Activated CD4-positive, CD25-positive, alpha-beta regulatory T cell treated with anti-CD3 and anti-CD28 coated beads, Interleukin-2, amount 50 U/mL, for 72 hours (primary cell): ENCODE data around the gene USP30.
"Not testable (repeated sequence)": the region's sequence is repeated elsewhere in the genome, so short reads cannot be mapped to it uniquely, and the experiment has no call there.

Source experiments
- DNase-seq: peaks from one replicate; pipeline ENCODE4 v3.0.0; 2021

Gene USP30, protein sequence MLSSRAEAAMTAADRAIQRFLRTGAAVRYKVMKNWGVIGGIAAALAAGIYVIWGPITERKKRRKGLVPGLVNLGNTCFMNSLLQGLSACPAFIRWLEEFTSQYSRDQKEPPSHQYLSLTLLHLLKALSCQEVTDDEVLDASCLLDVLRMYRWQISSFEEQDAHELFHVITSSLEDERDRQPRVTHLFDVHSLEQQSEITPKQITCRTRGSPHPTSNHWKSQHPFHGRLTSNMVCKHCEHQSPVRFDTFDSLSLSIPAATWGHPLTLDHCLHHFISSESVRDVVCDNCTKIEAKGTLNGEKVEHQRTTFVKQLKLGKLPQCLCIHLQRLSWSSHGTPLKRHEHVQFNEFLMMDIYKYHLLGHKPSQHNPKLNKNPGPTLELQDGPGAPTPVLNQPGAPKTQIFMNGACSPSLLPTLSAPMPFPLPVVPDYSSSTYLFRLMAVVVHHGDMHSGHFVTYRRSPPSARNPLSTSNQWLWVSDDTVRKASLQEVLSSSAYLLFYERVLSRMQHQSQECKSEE

DNA sequence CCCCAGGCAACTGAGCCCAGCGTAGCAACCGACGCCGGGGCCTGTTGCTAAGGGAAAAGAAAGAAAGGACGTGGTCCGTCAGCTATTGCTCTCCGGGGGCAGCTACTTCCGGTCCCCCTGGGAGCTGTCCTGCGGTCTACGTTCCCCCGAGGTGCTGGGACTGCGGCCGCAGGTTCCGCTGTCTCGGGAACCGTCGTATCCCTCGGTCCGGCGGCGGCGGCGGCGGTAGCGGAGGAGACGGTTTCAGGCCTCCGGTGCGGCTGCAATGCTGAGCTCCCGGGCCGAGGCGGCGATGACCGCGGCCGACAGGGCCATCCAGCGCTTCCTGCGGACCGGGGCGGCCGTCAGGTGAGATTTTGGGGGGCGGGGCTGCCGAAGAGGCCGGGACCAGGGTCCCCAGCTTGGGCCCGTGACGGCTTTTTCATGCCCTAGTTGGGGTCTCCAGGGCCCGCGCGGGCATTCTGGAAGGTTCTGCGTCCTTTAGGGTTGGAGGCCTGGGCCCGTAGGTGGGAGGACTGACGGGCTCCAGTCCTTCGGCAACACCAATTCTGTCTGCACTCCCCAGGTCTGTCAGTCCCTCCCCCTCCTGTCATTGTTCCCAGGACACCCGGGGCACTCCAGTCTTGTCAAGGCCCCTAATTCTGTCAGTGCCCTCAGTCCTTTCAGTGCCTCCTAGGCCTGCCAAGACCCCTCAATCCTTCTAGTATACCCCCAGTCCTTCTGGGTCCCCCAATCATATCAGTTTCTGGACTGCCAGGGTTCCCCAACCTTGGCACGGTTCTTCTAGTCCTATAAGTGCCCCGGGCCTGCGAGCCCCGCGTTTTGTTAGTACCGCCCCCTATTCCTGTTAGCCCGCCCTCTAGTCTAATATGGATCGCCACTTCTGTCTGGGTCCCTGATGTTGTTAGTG lies at the start of gene USP30:
Gene USP30, plus strand, starts transcription at position 163 of the 910 bp plus-strand sequence. Its CDS starts 103 bp downstream, at position 266.
- DNase-seq = peak; percentile 77

DNA sequence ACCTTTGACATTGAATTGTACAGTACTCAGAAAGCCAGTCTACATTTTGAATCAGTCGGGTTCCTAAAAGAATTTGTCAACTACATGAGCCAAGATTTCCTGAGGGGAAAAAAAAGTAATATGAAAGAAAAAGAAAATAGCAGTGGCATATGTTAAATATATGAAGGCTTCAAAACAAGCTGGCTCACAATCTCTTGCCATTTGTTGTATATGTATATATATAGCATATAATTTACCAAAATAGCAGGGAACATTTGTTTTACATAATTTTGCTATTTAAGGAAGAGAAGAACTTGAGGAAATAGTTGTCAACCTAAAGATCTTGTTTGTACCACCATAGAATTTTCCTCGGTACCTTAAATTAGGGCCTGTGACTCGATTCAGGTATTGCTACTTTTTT lies 48.4 kb upstream of the USP30 start:
- DNase-seq = no peak

DNA sequence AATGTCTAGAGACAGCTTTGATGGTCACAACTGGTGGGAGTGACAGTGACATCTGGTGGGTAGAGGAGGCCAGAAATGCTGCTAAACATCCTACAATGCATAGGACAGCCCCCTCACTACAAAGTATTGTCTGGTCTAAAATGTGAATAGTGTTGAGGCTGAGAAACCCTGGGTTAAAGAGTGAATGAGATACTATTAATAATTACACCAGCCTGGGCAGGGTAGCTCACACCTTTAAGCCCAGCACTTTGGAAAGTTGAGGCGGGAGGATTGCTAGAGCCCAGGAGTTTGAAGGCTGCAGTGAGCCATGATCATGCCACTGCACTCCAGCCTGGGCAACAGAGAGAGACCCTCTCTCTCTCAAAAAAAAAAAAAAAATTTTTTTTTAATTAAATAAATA lies 42.6 kb upstream of the USP30 start:
- no peak for DNase-seq

DNA sequence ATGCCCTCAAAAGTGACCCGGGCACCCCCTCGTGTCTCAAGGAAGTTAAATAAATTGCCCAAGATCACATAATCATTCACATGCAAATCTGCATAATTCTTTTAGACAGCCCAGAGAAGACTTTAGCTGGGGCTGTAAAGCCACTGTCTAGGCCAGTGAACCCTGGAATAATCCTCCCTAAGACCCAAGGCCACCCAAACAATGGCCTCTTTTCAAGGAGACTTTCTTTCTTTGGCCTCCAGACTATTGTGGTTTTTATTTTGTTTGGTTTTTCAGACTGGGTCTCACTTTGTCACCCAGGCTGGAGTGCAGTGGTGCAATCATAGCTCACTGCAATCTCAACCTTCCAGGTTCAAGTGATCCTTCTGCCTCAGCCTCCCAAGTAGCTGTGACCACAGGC lies 42.1 kb upstream of the USP30 start:
- DNase-seq = no peak

DNA sequence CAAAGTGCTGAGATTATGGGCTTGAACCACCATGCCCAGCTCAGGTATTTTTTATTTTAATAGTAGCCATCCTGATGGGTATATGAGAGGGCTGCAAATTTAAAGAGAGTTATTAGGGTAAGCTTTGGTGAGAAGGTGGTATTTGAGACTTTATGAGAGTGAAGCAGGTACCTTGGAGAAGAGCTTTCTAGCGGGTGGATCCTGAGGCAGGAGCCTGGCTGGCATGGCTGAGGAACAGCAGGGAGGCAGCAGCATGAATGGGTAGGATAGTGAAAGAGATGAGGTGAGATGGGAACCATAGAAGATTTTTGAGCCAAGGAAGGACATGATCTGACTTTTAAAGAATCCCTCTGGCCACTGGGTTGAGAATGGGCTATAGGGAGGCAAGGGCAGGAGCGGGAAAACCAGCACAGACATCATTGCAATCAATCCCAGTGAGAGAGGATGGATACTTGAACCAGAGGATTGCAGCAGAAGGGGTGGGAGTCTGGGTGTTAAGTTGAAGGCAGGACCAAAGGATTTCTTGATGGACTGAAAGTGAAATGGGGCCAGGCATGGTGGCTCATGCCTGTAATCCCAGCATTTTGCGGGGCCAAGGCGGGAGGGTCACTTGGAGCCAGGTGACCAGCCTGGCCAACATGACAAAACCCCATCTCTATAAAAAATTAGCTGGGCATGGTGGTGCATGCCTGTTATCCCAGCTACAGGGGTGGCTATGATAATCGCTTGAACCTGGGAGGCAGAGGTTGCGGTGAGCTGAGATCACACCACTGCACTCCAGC lies 37.2 kb upstream of the USP30 start:
- DNase-seq = no peak

DNA sequence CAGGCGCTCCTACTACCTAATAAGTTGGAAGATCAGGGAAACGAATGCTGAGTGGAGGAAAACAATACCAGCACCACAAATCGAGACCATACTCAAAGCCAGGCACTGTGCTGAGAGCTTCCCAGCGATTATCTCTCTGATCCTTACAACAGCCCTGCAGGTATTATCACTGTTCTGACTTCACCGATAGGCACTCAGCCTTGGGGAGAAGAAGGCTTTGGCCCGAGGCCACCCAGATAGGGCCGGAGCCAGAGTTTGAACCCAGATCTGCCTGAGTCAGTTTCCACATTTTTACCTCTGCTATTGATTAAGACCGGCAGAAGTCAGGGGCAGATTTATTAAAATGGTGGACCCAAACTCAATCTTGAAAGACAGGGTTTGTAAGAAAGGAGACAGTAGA lies 36.4 kb upstream of the USP30 start:
- DNase-seq = no peak

DNA sequence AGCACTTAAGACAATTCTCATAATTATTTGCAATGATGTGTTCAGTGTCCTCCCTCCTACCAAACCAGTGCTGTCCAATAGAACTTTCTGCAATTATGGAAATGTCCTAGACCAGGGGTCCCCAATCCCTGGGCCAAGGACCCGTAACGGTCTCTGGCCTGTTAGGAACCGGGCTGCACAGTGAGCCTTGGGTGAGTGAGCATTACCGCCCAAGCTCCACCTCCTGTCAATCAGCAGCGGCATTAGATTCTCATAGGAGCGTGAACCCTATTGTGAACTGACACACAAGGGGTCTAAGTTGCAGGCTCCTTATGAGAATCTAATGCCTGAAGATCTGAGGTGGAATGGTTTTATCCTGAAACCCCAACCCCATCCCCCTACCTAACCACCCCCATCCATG lies 35.4 kb upstream of the USP30 start:
- no peak for DNase-seq

DNA sequence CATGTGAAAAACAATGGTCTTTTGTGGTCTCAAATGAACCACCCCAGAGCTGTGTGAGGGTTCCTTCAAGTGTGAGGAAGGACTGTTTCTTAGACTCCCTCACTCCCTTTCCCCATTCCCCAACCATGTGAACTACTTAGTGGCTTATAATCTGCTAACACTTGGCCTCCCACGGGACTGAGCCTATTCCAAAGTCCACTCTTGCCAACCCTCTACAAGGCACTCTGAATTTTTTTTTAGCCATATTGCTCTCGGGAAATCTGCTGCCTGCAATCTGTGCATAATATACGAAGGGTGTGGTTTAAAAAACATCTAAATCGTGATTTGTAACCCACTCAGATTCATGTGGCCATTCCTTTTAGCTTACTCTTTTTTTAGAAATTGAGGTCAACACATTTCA lies 34.1 kb upstream of the USP30 start:
- DNase-seq = no peak

DNA sequence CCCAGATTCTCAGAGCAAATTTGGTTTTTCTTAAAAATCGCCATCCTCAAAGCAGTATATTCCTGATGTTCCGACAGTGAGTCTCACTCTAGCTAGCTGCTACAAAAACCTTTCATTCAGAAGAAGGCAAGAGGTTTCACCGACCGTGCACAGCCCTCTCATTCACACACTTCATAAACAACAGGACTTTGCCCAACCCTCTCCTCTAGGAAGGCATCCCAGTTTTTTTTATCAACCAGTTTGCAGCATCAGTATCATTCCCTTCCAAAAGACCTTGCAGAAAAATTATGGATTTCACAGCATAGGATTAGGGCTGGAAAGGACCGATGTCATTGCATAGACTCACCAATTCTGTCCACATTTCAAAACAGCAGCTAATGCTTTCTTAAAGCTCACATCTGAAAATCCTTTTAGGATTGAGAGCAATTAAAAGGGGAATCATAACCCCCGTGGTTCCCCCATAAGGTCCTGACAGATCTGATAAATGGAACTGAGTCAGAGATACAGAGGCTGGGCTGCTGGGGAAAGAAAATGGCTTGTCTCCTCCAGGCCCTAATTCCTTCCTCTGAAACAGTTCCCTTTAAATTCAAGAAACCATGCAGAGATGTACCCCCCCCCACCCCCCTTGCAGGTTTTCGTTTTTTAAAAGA lies 32.1 kb upstream of the USP30 start:
- no peak for DNase-seq

DNA sequence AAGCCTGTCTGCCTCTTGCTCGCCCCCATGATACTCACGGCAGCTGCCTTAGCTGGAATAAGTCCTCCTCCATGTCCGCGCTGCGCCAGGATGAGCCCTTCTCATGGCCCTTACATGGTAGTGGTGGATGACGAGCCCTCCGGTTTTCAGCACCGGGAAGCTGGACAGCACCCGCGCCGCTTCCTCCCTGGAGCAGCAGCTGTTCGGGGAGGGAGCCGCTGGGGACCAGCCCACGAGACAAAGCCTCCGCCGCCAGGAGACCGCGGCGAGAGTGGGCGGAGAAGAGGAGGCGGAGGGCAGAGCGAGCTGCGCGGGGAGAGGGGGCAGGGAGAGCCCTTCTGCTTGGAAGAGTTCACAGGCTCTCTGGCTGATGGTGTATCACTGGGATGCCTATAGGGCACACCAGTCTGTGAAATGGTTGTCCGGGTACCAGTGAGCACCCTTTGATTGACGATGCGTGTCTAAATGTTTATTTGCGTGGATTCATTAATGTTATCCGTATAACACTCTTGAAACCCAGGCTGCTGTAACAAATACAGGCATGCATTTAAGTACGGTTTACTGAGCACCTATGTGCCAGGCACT lies 31.5 kb upstream of the USP30 start, which contains the start of gene SVOP:
Gene SVOP, minus strand, starts transcription at position 273 of the 585 bp plus-strand sequence. Its CDS starts 200 bp downstream, at position 73.
- DNase-seq = peak; percentile 31

DNA sequence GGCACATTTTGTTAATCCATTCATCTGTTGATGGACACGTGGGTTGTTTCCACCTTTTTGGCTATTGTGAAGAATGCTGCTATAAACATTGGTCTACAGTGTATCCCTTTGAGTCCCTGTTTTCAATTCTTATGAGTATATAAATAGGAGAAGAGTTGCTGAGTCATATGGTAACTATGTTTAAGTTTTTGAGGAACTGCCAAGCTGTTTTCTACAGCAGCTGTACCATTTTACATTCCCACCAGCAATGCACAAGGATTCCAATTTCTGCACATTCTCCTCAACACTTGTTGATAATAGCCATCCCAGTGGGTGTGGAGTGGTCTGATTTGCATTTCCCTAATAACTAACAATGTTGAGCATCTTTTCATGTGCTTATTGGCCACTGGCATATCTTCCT lies 24.6 kb upstream of the USP30 start:
- no peak for DNase-seq

DNA sequence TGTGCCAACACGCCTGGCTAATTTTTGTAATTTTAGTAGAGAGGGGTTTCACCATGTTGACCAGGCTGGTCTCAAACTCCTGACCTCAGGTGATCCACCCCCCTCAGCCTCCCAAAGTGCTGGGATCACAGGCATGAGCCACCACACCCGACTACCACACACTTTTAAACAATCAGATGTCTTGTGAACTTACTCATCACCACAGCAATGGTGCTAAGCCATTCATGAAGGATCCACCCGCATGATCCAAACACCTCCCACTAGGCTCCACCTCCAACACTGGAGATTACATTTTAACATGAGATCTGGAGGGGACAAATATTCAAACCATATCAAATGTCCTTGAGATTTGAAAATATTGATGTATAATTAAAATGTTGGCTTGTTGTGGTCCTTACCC lies 23.8 kb upstream of the USP30 start:
- DNase-seq = not testable (repeated sequence)

DNA sequence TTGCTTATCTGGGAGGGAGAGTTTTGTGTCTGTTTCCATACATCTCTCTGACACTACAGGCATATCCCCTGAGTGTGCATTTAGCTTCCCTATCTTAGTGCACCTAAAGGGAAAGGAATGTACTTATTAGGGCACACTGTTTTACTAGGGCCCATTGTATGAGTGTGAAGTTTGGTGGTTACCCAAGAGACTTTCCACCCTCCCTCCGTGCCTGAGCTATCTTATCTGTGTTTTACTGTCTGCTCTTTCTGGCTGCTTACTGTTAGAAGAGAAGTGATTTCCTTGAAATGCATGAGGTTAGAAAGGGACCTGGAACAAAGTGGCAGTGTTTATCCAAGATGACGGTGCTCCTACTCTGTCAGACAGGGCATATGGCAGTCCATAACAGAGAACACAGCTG lies 23.0 kb upstream of the USP30 start:
- no peak for DNase-seq

DNA sequence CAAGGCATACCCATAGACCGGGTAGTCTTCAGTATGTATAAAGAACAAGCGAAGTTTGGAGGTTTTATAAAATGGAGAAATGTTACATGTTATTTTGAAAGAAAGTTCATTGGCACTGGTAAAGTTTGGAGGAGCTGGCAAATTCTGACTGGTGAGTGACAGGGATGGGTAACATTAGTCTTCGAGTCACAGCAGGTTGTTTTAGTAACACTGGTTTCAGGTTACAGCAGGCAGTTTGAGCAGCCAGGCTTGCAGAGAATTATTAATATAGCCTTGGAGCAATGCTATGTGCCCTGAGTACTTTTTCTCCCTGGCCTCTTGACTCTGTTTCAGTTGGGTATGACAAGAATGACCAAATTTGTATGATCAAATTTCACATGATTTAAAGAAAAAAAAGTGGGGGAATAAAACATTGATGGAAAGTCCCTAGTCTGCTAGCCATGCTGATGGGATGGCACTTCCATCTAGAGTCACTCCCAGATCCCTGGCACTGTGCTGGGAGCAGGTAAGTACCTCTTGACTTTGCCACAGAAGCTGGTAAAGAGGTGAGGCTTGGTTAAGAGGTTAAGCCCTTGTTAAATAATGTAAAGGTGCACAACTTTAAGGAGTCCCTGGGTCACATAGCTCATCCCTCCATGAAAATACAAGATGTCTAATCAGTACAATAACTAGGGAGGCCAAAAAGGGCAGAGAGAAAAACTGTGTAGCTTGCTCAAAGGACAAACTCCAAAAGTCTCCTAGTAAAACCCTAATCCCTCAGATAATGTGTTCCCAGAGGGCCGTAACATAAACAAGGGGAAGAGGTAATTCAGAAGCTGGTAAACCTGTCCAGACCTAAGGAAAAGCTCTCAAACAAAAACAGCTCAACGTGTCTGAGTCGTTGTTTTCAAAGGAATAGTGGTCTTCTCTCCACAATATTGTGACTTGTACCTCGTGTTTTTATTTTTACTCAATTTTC lies 18.9 kb upstream of the USP30 start:
- DNase-seq = no peak

DNA sequence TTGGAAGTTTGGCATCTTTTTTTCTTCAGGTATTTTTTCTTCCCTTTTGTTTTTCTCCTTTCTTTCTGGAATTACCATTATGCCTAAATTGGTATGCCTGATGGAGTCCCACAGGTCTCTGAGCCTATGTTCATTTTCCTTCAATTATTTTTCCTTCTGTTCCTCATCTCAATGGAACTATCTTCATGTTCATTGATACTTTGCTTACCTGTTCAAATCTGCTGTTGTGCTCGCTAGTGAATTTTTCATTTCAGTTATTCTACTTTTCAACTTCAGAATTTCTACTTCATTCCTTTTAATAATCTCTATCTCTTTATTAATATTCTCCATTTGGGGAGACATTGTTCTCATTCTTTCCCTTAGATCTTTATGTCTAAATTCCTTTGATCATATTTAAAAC lies 15.4 kb upstream of the USP30 start:
- DNase-seq = no peak

DNA sequence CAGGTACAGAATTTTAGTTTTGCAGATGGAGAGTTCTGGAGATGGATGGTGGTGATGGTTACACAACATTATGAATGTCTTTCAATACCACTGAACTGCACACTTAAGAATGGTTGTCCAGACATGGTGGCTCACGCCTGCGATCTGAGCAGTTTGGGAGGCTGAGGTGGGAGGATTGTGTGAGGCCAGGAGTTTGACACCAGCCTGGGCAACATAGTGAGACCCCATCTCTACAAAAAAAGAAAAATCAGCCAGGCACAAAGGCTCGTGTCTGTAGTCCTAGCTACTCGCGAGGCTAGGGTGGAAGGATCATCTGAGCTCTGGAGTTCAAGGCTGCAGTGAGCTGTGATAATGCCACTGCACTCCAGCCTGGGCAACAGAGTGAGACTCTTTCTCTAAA lies 8.1 kb upstream of the USP30 start:
- no peak for DNase-seq

DNA sequence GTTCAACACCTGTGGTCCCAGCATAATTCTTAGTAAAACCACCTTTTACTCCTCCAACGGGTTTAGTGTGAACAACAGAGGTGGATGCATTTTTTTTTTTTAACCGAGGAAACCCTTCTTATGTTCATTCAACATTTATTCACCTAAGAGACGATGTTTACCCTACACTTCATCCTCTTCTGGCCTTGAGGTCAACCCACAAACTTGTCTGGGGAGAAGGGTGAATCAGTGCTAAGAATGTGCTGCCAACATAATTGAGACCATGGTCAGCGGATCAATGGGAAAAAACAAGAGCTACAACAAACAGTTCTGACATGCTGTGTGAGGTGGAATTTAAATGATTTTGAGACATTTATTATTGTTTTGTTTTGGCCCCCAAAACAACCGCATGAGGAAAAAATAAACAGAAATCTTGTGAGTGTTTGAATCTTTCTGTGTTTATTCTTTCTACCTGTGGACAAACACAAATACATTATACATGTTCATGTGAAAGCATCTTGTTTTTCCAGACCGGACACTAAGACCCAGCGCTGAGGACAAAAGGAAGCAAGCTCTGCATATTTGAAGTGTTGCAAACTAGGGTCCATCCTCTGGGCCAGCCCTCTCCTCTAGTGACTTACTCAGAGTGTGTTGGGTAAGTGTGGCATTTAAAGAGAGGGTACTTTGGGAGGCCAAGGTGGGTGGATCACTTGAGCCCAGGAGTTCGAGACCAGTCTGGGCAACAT lies 5.1 kb upstream of the USP30 start:
- no peak for DNase-seq

DNA sequence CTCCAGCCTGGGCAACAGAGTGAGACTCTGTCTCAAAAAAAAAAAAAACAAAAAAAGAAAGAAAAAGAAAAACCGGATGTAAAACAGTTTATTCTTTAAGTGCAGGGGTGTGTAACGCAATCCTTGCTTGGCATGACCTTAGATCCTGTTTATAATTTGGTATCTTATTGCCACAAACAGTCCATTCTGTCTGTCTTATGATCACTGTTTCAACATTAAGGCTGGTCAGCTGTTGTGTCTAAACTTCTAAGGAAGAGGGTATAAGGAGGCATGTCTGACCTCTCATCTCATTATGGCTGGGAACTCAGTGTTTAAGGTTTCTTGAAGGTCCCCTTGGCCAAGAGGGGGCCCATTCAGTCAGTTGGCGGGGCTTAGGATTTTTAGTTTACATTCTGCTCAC lies 3.7 kb upstream of the USP30 start:
- DNase-seq = not testable (repeated sequence)

DNA sequence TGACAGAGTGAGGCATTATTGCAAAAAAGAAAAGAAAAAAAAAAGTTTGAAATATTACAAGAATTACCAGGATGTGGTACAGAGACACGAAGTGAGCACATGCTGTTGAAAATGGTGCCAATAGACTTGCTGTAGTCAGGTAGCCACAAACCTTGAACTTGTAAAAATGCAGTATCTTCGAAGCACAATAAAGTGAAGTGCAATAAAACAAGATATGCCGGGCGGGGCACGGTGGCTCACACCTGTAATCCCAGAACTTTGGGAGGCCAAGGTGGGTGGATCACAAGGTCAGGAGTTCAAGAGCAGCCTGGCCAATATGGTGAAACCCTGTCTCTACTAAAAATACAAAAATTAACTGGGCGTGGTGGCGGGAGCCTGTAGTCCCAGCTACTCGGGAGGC lies 2.6 kb upstream of the USP30 start:
- DNase-seq = not testable (repeated sequence)

DNA sequence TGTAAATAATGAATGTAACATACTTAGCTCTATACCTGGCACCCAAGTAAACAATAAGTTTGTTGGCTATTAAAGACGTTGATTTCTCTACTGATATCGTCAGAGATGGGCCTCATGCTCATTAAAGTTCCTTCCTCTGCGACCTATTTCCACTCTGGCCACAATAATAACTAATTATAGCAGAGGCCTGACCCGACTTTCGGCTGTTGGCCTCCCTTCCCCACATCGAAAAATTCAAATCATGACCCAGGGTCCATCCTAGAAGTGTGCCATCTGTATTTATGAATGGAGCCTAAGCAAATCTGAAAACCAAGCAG lies 321 bp upstream of the USP30 start:
- no peak for DNase-seq
